ENCODE measurements around the gene CLDN1.

- TF ChIP-seq CTCF (IDR thresholded peaks at IDR 0.05) (no peak), YY1 (IDR thresholded peaks at IDR 0.05; ENCODE audit: low read depth) (no peak), FOSL2 (IDR thresholded peaks at IDR 0.05; ENCODE audit: borderline replicate concordance, low read depth) (no peak), USF2 (IDR thresholded peaks at IDR 0.05; ENCODE audit: borderline replicate concordance, low read depth, low read length) (no peak), SMC3 (IDR thresholded peaks at IDR 0.05; ENCODE audit: low read depth, low read length) (no peak), NRF1 (IDR thresholded peaks at IDR 0.05; ENCODE audit: low read depth, low read length) (no peak)
Measured at GRCh38 chr3:190302212-190302867, 19.9 kb downstream of the CLDN1 start.

All from SK-N-SH (cell line).